Coronary artery (tissue), 2 donors: Measurements from ENCODE around the gene DNAJC15.
"Not testable (repeated sequence)": the region's sequence is repeated elsewhere in the genome, so short reads cannot be mapped to it uniquely, and the experiment has no call there.

Experiments
- DNase-seq: peaks from one replicate; pipeline ENCODE4 v3.0.0-alpha.2; 2017; ENCODE audit warnings: low spot score
- H3K27ac ChIP-seq, 2 donors: fragments of 200-600 bp; sonication (generic); one replicate each; pipeline ENCODE4 v1.5.1; 2016 to 2019
- H3K4me3 ChIP-seq: fragments of 200-600 bp; sonication (generic); 2 replicates; pipeline ENCODE4 v1.5.1; 2016; ENCODE audit warnings: mild to moderate bottlenecking, moderate library complexity
- CTCF ChIP-seq: fragments of 200-600 bp; sonication (generic); IDR thresholded peaks from one replicate; pipeline ENCODE4 v1.5.1; 2019; ENCODE audit warnings: antibody characterized with exemption

The DNAJC15 gene

GRCh38 chr13:42985312-42986175 is 37.8 kb upstream of the DNAJC15 start:
- Histone ChIP-seq H3K4me3 (no peak overlapping the region), H3K27ac (peak overlapping the region in 1 of 2 donors; percentile 35)
- no peak for DNase-seq
- TF ChIP-seq CTCF, result no peak

- no peak for DNase-seq
- H3K27ac ChIP-seq, result peak overlapping the region in 1 of 2 donors; percentile 35
- TF ChIP-seq CTCF, result no peak
- H3K4me3 ChIP-seq, result no peak overlapping the region
Observed at GRCh38 chr13:42986176-42986574, 37.2 kb upstream of the DNAJC15 start.

DNA sequence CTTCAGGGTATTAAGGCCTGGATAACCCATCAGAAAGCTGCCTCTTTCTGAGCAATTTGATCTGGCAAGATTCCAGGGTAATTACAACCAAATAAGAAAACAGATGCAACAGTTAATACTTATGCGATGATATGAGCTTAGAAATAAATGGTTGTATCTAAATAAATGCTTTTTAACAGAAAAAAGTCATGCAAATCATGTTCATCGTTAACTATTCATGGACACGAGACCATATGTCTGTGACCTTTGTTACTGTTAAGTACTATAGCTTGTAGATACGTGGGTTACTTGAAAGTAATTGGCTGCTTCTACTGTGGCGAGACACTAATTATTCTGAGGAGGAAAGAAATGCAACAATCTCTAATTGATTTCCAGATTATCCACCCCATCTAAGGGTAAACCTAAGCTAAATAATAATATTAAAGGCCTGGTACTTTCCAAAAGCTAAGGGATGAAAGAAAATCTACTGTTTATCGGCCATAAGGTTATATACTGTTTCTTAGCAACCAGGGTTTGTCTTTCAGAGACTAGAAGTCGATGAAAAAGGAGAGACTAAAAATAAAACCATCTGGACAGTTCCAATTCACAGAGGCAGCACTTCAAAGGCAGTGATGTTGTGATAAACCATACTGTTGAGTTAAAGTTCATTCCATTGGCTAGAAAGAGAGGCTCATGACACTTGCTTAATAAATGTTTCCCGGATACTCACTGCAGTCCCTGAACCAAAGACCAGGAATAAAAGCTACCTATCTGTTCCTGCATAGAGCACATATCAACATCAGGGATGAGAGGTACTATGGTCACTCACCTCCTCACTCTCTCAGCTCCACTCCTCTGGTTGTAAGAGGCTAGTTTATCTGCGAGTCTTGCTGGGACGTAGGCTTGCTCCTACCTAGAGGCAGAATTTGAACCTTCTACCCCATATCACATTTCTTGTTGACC is 32.8 kb upstream of the DNAJC15 start:
- DNase-seq, result no peak

GRCh38 chr13:42991233-42991897 is 32.0 kb upstream of the DNAJC15 start:
- Histone ChIP-seq H3K27ac (peak overlapping the region; percentile 64 to 80), H3K4me3 (peak overlapping the region; percentile 82)
- not testable (repeated sequence) for DNase-seq

More for the DNA sequence above, 32.8 kb upstream of the DNAJC15 start:
- peak overlapping the region in 1 of 2 donors; percentile 20 for H3K27ac ChIP-seq
- H3K4me3 ChIP-seq, result peak overlapping the region; percentile 82
- TF ChIP-seq CTCF, result no peak

- peak within 1 kb of the TSS; percentile 64 to 80 for H3K27ac ChIP-seq
- TF ChIP-seq CTCF, result no peak
- peak within 1 kb of the TSS; percentile 82 for H3K4me3 ChIP-seq
- DNase-seq, result peak; percentile 76
Observed at GRCh38 chr13:42991898-42992763, 31.3 kb upstream of the DNAJC15 start, which contains the start of gene EPSTI1. Gene EPSTI1 (minus strand): TSS chr13:42992241. CDS start chr13:42992165, 76 bp downstream.

GRCh38 chr13:42992764-42993122 is 30.6 kb upstream of the DNAJC15 start:
- Histone ChIP-seq H3K27ac (peak overlapping the region in 1 of 2 donors; percentile 64), H3K4me3 (peak overlapping the region; percentile 82)
- no peak for DNase-seq
- TF ChIP-seq CTCF, result no peak
